ENCODE measurements around the gene PCBP3.

- TF ChIP-seq CTCF (IDR thresholded peaks at IDR 0.05) (no peak), POLR2A (IDR thresholded peaks at IDR 0.05) (no peak)
Measured at GRCh38 chr21:45632160-45632559, 11.4 kb upstream of the PCBP3 start.
